Type B pancreatic cell (in vitro differentiated cells): Measurements from ENCODE around the gene KLC1. TPM values are rescaled to one million over a fixed set of nuclear protein-coding genes. Genes with fewer than 3 reads are reported as not detected.
A peak's percentile ranks its signal among the peaks of the same experiment; 100 is the strongest.

Experiments
- DNase-seq: peaks from one replicate; pipeline ENCODE4 v3.0.0; 2021; ENCODE audit warnings: mixed read lengths; ENCODE audit not compliant: unreplicated experiment; ENCODE audit errors: extremely low spot score
- H3K27ac Mint-ChIP-seq: 2 replicates; pipeline ENCODE4 v1.8.0; 2021; ENCODE audit warnings: mild to moderate bottlenecking, mixed read lengths
- H3K27me3 Mint-ChIP-seq: 2 replicates; pipeline ENCODE4 v1.8.0; 2021; ENCODE audit warnings: mixed read lengths
- H3K36me3 Mint-ChIP-seq: 2 replicates; pipeline ENCODE4 v1.8.0; 2021; ENCODE audit warnings: mixed read lengths
- H3K4me1 Mint-ChIP-seq: one replicate; pipeline ENCODE4 v1.8.0; 2021; ENCODE audit warnings: mixed read lengths; ENCODE audit not compliant: unreplicated experiment
- H3K4me3 Mint-ChIP-seq: 2 replicates; pipeline ENCODE4 v1.8.0; 2021; ENCODE audit warnings: mild to moderate bottlenecking, mixed read lengths
- H3K9me3 Mint-ChIP-seq: 2 replicates; pipeline ENCODE4 v1.8.0; 2021; ENCODE audit warnings: mixed read lengths
- total RNA-seq: library from RNA; stranded (reverse); gene quantifications from 2 replicates; pipeline ENCODE4 v1.2.1, GENCODE V29; 2021; ENCODE audit warnings: low replicate concordance
- TF ChIP-seq, protein P1 (sequence below): fragments of 200-600 bp; sonication (generic); conservative IDR thresholded peaks from 2 replicates; pipeline ENCODE4 v1.5.0; 2021; ENCODE audit warnings: antibody characterized with exemption, mild to moderate bottlenecking

Gene KLC1
- total RNA-seq, 1 donor from 2014 or later: 145 TPM

DNA sequence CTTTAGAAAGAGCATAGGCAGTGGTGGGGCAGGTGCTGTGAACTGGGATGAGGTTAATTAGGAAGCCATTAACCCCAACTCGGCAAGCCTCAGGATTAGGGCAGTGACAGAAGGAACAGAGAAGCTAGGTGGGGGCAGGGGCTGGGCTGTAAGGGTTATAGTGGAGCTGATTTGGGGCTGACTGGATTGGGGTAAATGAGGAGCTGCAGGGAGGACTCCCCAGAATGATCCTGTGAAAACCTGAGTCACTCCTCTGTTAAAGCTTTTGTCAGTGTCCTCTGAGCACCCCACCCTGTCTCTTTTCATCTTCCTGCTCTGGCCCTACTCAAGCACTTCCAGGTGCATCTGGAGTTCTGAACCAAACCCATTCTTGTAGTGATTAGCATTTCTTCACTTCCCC is 4.4 kb downstream of the KLC1 start:
- Mint-ChIP-seq H3K4me1 (peaks cover 21% of the 10 kb centered on the region), H3K27me3 (no peaks in the 10 kb centered on the region), H3K27ac (peak overlapping the region; percentile 63), H3K36me3 (peaks cover 20% of the 10 kb centered on the region), H3K4me3 (peak overlapping the region; percentile 58), H3K9me3 (no peaks in the 10 kb centered on the region)
- DNase-seq: no peak
- TF ChIP-seq, protein P1, sequence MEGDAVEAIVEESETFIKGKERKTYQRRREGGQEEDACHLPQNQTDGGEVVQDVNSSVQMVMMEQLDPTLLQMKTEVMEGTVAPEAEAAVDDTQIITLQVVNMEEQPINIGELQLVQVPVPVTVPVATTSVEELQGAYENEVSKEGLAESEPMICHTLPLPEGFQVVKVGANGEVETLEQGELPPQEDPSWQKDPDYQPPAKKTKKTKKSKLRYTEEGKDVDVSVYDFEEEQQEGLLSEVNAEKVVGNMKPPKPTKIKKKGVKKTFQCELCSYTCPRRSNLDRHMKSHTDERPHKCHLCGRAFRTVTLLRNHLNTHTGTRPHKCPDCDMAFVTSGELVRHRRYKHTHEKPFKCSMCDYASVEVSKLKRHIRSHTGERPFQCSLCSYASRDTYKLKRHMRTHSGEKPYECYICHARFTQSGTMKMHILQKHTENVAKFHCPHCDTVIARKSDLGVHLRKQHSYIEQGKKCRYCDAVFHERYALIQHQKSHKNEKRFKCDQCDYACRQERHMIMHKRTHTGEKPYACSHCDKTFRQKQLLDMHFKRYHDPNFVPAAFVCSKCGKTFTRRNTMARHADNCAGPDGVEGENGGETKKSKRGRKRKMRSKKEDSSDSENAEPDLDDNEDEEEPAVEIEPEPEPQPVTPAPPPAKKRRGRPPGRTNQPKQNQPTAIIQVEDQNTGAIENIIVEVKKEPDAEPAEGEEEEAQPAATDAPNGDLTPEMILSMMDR: no peak

DNA sequence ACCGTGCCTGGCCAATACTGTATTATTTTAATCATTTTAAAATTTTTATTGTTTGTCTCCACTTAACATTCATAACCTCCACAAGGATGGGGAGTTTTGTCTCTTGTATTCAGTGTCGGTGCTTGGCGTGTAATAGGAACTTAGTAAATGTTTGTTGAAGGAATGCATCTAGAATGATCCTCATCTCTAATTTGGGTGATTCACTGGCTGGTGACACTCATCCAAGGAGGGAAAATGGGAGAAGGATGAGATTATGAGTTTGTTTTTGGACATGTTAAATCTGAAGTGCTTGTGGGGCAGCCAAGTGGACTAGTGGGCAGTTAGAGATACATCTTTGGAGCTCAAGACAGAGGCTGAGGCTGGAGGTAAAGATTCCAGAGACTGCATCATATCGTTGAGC is 5.1 kb downstream of the KLC1 start:
- Mint-ChIP-seq H3K27me3 (no peaks in the 10 kb centered on the region), H3K9me3 (no peaks in the 10 kb centered on the region), H3K4me3 (no peak overlapping the region), H3K4me1 (peaks cover 25% of the 10 kb centered on the region), H3K36me3 (peaks cover 24% of the 10 kb centered on the region), H3K27ac (peak overlapping the region; percentile 41)
- TF ChIP-seq, protein P1: no peak
- no peak for DNase-seq

DNA sequence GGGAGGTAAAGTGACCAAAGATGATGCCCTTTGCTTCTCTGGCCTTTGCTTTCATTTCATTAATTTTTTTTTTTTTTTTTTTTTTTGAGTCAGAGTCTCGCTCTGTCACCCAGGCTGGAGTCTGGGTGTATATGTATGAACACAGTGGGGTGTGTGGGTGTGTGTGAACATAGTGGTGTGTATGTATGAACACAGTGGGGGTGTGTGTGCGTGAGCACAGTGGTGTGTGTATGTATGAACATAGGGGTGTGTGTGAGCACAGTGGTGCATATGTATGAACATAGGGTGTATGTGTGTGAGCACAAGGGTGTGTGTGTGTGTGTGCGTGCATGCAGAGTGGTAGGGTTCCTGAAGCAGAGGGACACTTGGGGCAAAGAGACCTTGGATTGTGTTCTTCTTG is 9.6 kb downstream of the KLC1 start:
- H3K36me3 Mint-ChIP-seq: peaks cover 20% of the 10 kb centered on the region
- no peaks in the 10 kb centered on the region for H3K27me3 Mint-ChIP-seq
- DNase-seq: no peak
- H3K4me3 Mint-ChIP-seq: no peak overlapping the region
- peaks cover 18% of the 10 kb centered on the region for H3K4me1 Mint-ChIP-seq
- peak overlapping the region; percentile 0 for H3K27ac Mint-ChIP-seq
- TF ChIP-seq, protein P1: no peak
- no peaks in the 10 kb centered on the region for H3K9me3 Mint-ChIP-seq

DNA sequence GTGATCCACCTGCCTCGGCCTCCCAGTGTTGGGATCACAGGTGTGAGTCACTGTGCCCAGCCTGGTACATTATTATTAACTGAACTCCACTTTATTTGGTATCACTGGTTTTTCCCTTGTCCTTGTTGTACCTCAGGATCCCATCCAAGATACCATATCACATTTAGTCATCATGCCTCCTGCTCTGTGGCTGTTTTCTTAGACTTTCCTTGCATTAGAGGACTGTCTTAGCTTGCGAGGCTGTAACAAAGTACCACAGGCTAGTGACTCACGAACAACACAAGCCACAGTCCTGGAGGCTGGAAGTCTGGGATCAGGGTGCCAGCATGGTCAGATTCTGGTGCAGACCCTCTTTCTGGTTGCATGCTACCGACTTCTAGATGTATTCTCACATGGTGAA is 12.2 kb downstream of the KLC1 start:
- Mint-ChIP-seq H3K36me3 (peaks cover 12% of the 10 kb centered on the region), H3K27ac (no peak overlapping the region), H3K4me1 (peaks cover 12% of the 10 kb centered on the region), H3K27me3 (no peaks in the 10 kb centered on the region), H3K9me3 (no peaks in the 10 kb centered on the region), H3K4me3 (no peak overlapping the region)
- no peak for DNase-seq
- TF ChIP-seq, protein P1: no peak

DNA sequence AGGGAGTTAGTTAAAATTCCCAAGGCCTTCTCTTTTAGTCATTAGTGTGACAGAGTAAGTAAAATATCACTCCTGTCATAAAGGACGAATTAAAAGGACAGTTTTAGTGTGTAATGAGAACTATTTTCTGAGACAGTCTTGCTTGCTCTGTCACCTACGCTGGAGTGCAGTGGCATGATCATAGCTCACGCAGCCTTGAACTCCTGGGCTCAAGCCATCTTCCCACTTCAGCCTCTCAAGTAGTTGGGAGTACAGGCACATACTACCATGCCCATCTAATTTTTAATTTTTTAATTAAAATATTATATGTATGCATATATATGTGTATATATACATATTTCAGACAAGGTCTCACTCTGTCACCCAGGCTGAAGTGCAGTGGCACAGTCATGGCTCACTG is 17.2 kb downstream of the KLC1 start:
- Mint-ChIP-seq H3K27me3 (no peaks in the 10 kb centered on the region), H3K4me3 (no peak overlapping the region), H3K4me1 (peaks cover 4% of the 10 kb centered on the region), H3K9me3 (no peaks in the 10 kb centered on the region), H3K36me3 (no peaks in the 10 kb centered on the region), H3K27ac (no peak overlapping the region)
- TF ChIP-seq, protein P1: no peak
- no peak for DNase-seq

DNA sequence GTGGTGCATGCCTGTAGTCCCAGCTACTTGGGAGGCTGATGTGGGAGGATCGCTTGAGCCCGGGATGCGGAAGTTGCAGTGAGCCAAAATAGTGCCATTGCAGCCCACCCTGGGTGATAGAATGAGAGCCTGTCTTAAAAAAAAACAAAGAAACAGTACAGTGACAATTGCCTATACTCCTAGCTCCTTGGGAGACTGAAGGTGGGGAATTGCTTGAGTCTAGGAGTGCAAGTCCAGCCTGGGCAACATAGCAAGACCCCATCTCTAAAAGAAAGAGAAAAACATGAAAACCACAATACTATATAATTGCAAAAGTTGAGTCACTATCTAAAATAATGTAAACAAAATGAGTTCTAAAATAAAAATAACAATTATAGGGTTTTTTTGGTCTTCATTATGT is 20.0 kb downstream of the KLC1 start:
- H3K27me3 Mint-ChIP-seq: no peaks in the 10 kb centered on the region
- no peak for DNase-seq
- H3K9me3 Mint-ChIP-seq: no peaks in the 10 kb centered on the region
- no peak overlapping the region for H3K27ac Mint-ChIP-seq
- TF ChIP-seq, protein P1: no peak
- H3K36me3 Mint-ChIP-seq: no peaks in the 10 kb centered on the region
- H3K4me3 Mint-ChIP-seq: no peak overlapping the region
- peaks cover 8% of the 10 kb centered on the region for H3K4me1 Mint-ChIP-seq
